Activated CD8-positive, alpha-beta memory T cell treated with anti-CD3 and anti-CD28 coated beads, Interleukin-2, amount 10 ng/mL, durations not matched to agents 7 days and 5 days (primary cell): ENCODE measurements around the gene CPSF7. TPM values are rescaled to one million over a fixed set of nuclear protein-coding genes. Genes with fewer than 3 reads are reported as not detected.

Source experiments
- ATAC-seq: fragments of 150-1000 bp; cut with Tn5 transposase; one replicate; pipeline ENCODE4 v1.10.0; 2021; ENCODE audit warnings: moderate library complexity
- CTCF ChIA-PET: fragments of 350-600 bp; sonication (Branson Sonifier 250); formaldehyde crosslinking; loops from one replicate; lab custom pipeline; 2021; ENCODE audit warnings: antibody characterized with exemption; lab: Charles Lee
- DNase-seq: peaks from one replicate; pipeline ENCODE4 v3.0.0-alpha.2; 2020
- H3K27ac Mint-ChIP-seq: one replicate; pipeline ENCODE4 v1.8.0; 2021; ENCODE audit warnings: mild to moderate bottlenecking, mixed read lengths
- H3K27me3 Mint-ChIP-seq: one replicate; pipeline ENCODE4 v1.8.0; 2021; ENCODE audit warnings: mixed read lengths
- H3K36me3 Mint-ChIP-seq: one replicate; pipeline ENCODE4 v1.8.0; 2021; ENCODE audit warnings: mild to moderate bottlenecking, mixed read lengths
- H3K4me1 Mint-ChIP-seq: one replicate; pipeline ENCODE4 v1.8.0; 2021; ENCODE audit warnings: mixed read lengths
- H3K4me3 Mint-ChIP-seq: one replicate; pipeline ENCODE4 v1.8.0; 2021; ENCODE audit warnings: mild to moderate bottlenecking, moderate library complexity, mixed read lengths
- H3K9me3 Mint-ChIP-seq: one replicate; pipeline ENCODE4 v1.8.0; 2022; ENCODE audit warnings: low read depth, mixed read lengths
- total RNA-seq, 2 experiments: library from RNA; stranded (reverse); gene quantifications; one replicate each; pipeline ENCODE4 v1.2.3, GENCODE V29; 2021

The CPSF7 gene
- total RNA-seq, 2 experiments from 2014 or later: 103 to 118 TPM

DNA sequence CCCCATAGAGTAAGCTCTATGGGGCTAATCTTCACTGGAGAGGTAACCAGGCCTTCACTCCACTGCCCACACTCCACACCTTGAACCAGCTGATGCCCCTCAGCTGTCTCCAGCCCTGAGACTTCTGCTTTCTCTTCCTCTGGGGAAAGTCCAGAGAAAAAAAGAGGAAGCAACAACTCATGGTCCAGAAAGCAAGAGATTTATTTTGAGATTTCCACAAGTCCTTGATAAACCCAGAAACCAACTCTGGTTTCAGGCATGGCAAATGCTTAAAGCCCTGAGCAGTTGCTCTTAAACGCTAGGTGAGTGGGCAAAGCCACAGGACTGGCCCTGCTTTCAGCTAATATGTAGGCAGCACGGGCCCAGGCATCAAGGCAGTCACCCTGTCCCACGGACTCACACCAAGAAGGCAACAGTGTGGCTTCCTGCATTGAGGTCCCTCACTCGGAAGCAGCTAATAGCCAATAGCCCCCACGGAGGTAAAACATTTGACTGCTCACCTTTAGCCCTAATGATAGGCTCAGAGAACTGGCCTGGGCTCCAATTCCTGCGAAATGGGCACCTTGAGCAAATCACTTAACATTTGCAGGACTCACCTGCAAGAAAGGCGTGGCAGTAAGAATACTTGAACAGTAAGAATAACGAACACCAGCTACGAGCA is 72.4 kb downstream of the CPSF7 start:
- Mint-ChIP-seq H3K36me3 (peaks cover 11% of the 10 kb centered on the region), H3K4me1 (peaks cover 24% of the 10 kb centered on the region), H3K9me3 (no peaks in the 10 kb centered on the region), H3K4me3 (no peak overlapping the region), H3K27me3 (no peaks in the 10 kb centered on the region), H3K27ac (no peak overlapping the region)
- ATAC-seq (no peak), DNase-seq (no peak)
- CTCF ChIA-PET: interaction anchor here (0.8 to 16.7 kb wide), 3 partner anchors 13 to 29 kb away, joined by 3 to 180 read pairs (median 3); partner anchors contain the start of genes DDB1 and TKFC

DNA sequence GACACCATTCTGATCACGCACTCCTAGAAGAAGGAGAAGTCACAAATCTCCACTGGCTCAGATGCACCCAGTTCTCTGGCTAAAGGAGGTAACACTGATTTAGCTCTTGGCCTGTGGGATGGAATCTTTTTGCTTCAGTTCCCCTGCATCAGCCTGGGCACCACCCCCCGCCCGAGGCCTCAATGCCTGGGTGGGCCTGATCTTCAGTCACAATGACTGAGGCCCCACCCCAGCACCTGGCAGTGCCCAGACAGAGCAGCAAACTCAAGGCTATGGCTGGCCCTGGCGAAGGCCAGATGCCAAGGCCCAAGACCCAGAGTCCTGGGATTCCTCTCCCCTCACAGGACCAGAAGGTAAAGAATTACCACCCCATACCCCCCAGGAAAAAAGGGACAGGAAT is 73.1 kb downstream of the CPSF7 start:
- ATAC-seq: no peak
- H3K9me3 Mint-ChIP-seq: no peaks in the 10 kb centered on the region
- H3K4me1 Mint-ChIP-seq: peaks cover 22% of the 10 kb centered on the region
- H3K27me3 Mint-ChIP-seq: no peaks in the 10 kb centered on the region
- CTCF ChIA-PET: interaction anchor here (0.8 to 16.7 kb wide), 4 partner anchors 14 to 29 kb away, joined by 3 to 180 read pairs (median 9); partner anchors contain the start of genes DDB1 and TKFC
- DNase-seq: no peak
- no peak overlapping the region for H3K27ac Mint-ChIP-seq
- peaks cover 12% of the 10 kb centered on the region for H3K36me3 Mint-ChIP-seq
- H3K4me3 Mint-ChIP-seq: no peak overlapping the region

GRCh38 chr11:61354208-61354607 is 75.6 kb downstream of the CPSF7 start:
- H3K4me1 Mint-ChIP-seq: peaks cover 5% of the 10 kb centered on the region
- peaks cover 20% of the 10 kb centered on the region for H3K36me3 Mint-ChIP-seq
- CTCF ChIA-PET: interaction anchor here (2.9 to 16.7 kb wide), 2 partner anchors 17 to 31 kb away, joined by 15 to 180 read pairs; partner anchors contain the start of genes DDB1 and TKFC
- H3K4me3 Mint-ChIP-seq: no peak overlapping the region
- H3K27me3 Mint-ChIP-seq: no peaks in the 10 kb centered on the region
- no peaks in the 10 kb centered on the region for H3K9me3 Mint-ChIP-seq
- DNase-seq (no peak), ATAC-seq (no peak)
- H3K27ac Mint-ChIP-seq: no peak overlapping the region

DNA sequence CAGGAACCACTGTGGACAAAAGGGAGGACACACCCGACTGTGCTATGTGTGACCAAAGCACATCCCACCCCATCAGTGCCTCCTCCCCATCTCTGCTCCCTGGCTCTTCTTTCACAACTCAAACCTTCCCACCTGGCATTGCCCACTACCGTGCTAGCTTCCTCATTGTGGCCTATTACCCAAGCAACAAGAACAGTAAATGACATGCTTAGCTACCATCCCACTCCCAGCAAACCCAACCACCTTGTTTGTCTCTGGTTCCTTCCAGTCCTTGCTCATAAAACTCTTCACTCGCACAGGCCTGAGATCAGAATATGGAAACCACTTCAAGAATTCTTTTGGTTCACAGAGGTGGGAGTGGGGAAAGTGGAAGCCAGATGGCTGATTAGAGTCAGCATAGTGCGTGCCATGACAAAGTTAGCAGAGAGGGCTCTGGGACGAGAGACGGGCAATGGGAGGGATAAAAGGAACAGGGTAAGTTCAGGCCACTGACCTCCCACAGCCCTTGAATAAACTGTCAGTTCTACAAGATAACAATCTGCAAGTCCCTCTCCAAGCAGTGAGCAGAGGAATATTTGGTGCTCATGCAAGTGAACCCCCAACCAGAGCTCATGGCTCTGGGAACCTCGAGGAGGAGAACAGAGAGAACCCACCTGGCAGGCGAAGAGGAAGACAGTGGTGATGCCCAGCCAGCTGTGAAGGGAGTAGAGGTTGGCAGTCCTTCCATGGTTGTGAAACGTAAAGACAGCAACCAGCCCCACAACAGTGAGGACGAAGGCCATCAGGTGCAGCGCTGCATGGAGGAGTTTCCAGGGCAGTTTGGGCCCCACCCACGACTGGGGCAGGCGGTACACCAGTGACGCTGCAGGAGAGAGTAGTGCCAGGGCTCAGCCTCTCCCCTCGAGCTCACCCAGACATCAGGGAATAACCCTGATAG is 76.4 kb downstream of the CPSF7 start:
- Mint-ChIP-seq H3K36me3 (peaks cover 20% of the 10 kb centered on the region), H3K4me1 (peaks cover 4% of the 10 kb centered on the region), H3K27ac (no peak overlapping the region), H3K4me3 (no peak overlapping the region), H3K9me3 (no peaks in the 10 kb centered on the region), H3K27me3 (no peaks in the 10 kb centered on the region)
- DNase-seq (no peak), ATAC-seq (no peak)
- CTCF ChIA-PET: interaction anchor here (2.9 to 16.7 kb wide), 2 partner anchors 17 to 32 kb away, joined by 15 to 180 read pairs; partner anchors contain the start of genes DDB1 and TKFC

Other genes starting within 250 kb of the CPSF7 start
- gene PGA3, start 226.5 kb downstream of the CPSF7 start, total RNA-seq: not detected
- not detected for gene PGA4, start 207.6 kb downstream of the CPSF7 start, total RNA-seq
- not detected for gene PGA5, start 188.8 kb downstream of the CPSF7 start, total RNA-seq
- gene VWCE, start 134.7 kb downstream of the CPSF7 start, total RNA-seq: 1 to 10 TPM; 3.8 to 3.9 TPM
- 100 to 1,000 TPM; 189 to 258 TPM for gene DDB1, start 96.9 kb downstream of the CPSF7 start, total RNA-seq
- 10 to 100 TPM; 36.9 to 42.3 TPM for gene TKFC, start 96.7 kb downstream of the CPSF7 start, total RNA-seq
- gene CYB561A3, start 68.1 kb downstream of the CPSF7 start, total RNA-seq: 10 to 100 TPM; 43.9 to 51.2 TPM
- 10 to 100 TPM; 48.3 to 60.6 TPM for gene TMEM138, start 67.6 kb downstream of the CPSF7 start, total RNA-seq
- gene TMEM216, start 37.4 kb downstream of the CPSF7 start, total RNA-seq: 10 to 100 TPM in 1 of 2 experiments, 1 to 10 TPM in 1; 7.8 to 15.3 TPM
- gene SDHAF2, start 149 bp upstream of the CPSF7 start, total RNA-seq: 10 to 100 TPM; 37.6 to 57.6 TPM
- under 1 TPM in 1 of 2 experiments, not detected in 1; 0.09 TPM for gene LRRC10B, start 78.8 kb upstream of the CPSF7 start, total RNA-seq
- not detected for gene SYT7, start 151.1 kb upstream of the CPSF7 start, total RNA-seq